ENCODE measurements around the gene PCDHA3. TPM values are rescaled to one million over a fixed set of nuclear protein-coding genes. Genes with fewer than 3 reads are reported as not detected.
A peak's percentile ranks its signal among the peaks of the same experiment; 100 is the strongest.

Gene PCDHA3
- total and polyA plus RNA-seq, 2 of the 8 experiments (the other 6 are each of a cell fraction or from before 2014, with no cell fraction given) = 0.48 to 0.67 TPM

- H3K23me2 ChIP-seq (ENCODE audit: low read depth, low read length) = no peaks in the 10 kb centered on the region
- peaks cover 0 to 1% of the 10 kb centered on the region in 2 experiments for H4K20me1 ChIP-seq (replicated peaks in 1 of 2; ENCODE audit: control insufficient read depth in 1 of 2, insufficient read depth in 2 of 2, low read length in 2 of 2)
- no peak for TF ChIP-seq RFX5 (IDR thresholded peaks at IDR 0.05; ENCODE audit: borderline replicate concordance, low read depth, low read length)
- TF ChIP-seq, protein P1, sequence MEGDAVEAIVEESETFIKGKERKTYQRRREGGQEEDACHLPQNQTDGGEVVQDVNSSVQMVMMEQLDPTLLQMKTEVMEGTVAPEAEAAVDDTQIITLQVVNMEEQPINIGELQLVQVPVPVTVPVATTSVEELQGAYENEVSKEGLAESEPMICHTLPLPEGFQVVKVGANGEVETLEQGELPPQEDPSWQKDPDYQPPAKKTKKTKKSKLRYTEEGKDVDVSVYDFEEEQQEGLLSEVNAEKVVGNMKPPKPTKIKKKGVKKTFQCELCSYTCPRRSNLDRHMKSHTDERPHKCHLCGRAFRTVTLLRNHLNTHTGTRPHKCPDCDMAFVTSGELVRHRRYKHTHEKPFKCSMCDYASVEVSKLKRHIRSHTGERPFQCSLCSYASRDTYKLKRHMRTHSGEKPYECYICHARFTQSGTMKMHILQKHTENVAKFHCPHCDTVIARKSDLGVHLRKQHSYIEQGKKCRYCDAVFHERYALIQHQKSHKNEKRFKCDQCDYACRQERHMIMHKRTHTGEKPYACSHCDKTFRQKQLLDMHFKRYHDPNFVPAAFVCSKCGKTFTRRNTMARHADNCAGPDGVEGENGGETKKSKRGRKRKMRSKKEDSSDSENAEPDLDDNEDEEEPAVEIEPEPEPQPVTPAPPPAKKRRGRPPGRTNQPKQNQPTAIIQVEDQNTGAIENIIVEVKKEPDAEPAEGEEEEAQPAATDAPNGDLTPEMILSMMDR (IDR thresholded peaks at IDR 0.05; ENCODE audit: control extremely low read depth in 1 of 3, insufficient read depth in 1 of 3, low read depth in 1 of 3, low read length in 3 of 3) = peak; percentile 13 to 32 (median 27); a peak in 3 of 4 replicates
- H2AFZ ChIP-seq (ENCODE audit: low read length) = no peak overlapping the region
- no peak overlapping the region for H2BK20ac ChIP-seq (ENCODE audit: low read length)
- H3K4me3 ChIP-seq (ENCODE audit: extremely low read depth in 1 of 4, insufficient read depth in 2 of 4, low read depth in 3 of 4, low read length in 4 of 4) = peak overlapping the region in 1 of 4 experiments; percentile 62; a peak in 2 of 8 replicates
- ChIA-PET CTCF (ENCODE audit: partially characterized antibody) (interaction anchor here (0.7 to 6.0 kb wide), 27 partner anchors 8 to 225 kb away, joined by 3 to 58 read pairs (median 5); partner anchors contain the start of genes PCDHA1, PCDHA10, PCDHA11 and PCDHA2), POLR2A (ENCODE audit: partially characterized antibody) (interaction anchor here (0.7 to 1.8 kb wide), 9 partner anchors 8 to 266 kb away, joined by 3 to 5 read pairs (median 4); partner anchors contain the start of genes PCDHA1, PCDHA12, PCDHA8 and PCDHB2)
- H3K79me2 ChIP-seq (ENCODE audit: control insufficient read depth in 1 of 2, insufficient read depth in 2 of 2, low read length in 2 of 2) = no peaks in the 10 kb centered on the region; a peak in 1 of 4 replicates
- H3K4me2 ChIP-seq (ENCODE audit: insufficient read depth in 1 of 2, low read depth in 2 of 2, low read length in 2 of 2) = no peak overlapping the region; a peak in 1 of 4 replicates
- no peak overlapping the region for H2BK120ac ChIP-seq (replicated peaks; ENCODE audit: low read depth, low read length)
- no peak overlapping the region for H2BK12ac ChIP-seq (ENCODE audit: low read depth, low read length)
- no peak overlapping the region for H4K8ac ChIP-seq (ENCODE audit: extremely low read depth, insufficient read depth, low read length)
- H3K4ac ChIP-seq (replicated peaks; ENCODE audit: insufficient read length, low read depth, low read length) = no peak overlapping the region
- H2BK15ac ChIP-seq (ENCODE audit: low read length) = no peak overlapping the region
- H2BK5ac ChIP-seq (ENCODE audit: low read depth, low read length) = no peak overlapping the region
- peaks cover 0 to 10% of the 10 kb centered on the region in 2 experiments; a peak in 1 of 4 replicates for H3K9me3 ChIP-seq (ENCODE audit: insufficient read depth in 2 of 2, low read depth in 1 of 2, low read length in 1 of 2)
- no peak overlapping the region for H3K14ac ChIP-seq (ENCODE audit: insufficient read length)
- peaks cover 0 to 3% (median 0%) of the 10 kb centered on the region in 4 experiments; a peak in 1 of 8 replicates for H3K36me3 ChIP-seq (ENCODE audit: control insufficient read depth in 2 of 4, insufficient read depth in 4 of 4, low read length in 3 of 4)
- H4K5ac ChIP-seq (ENCODE audit: insufficient read length, low read depth, low read length) = no peak overlapping the region
- H3K4me1 ChIP-seq (replicated peaks in 1 of 4; ENCODE audit: control insufficient read depth in 3 of 4, insufficient read depth in 4 of 4, low read length in 3 of 4) = no peaks in the 10 kb centered on the region
- H3K9ac ChIP-seq (replicated peaks in 1 of 4; ENCODE audit: extremely low read depth in 1 of 4, low read depth in 3 of 4, low read length in 3 of 4) = no peak overlapping the region
- H3K18ac ChIP-seq (ENCODE audit: extremely low read depth, low read length) = no peak overlapping the region; the same call in 1 of the 2 replicates
- no peaks in the 10 kb centered on the region for H3K27me3 ChIP-seq (replicated peaks in 1 of 4; ENCODE audit: control insufficient read depth in 3 of 4, extremely low read depth in 1 of 4, insufficient read depth in 3 of 4, low read length in 3 of 4)
- no peaks in the 10 kb centered on the region for H3K79me1 ChIP-seq (ENCODE audit: low read depth, low read length)
- 97% methylated on average over 16 of the region's 18 CpGs; no CpG with 5 or more reads in 1 of the 2 experiments for WGBS, 2 experiments (ENCODE audit: extremely low coverage in 1 of 2, insufficient coverage in 1 of 2, insufficient read length in 1 of 2, insufficient replicate concordance in 2 of 2, low coverage in 1 of 2, low lambda C conversion rate in 2 of 2, missing lambda C conversion rate in 1 of 2)
- peak in 1 of 2 experiments; percentile 56 for DNase-seq (ENCODE audit: low read depth in 1 of 2, low spot score in 2 of 2)
- FAIRE-seq = no peak
- no peak overlapping the region for H2AK5ac ChIP-seq (ENCODE audit: low read depth, low read length)
- no peak overlapping the region for H3K23ac ChIP-seq (ENCODE audit: insufficient read length)
- no peak overlapping the region for H3K56ac ChIP-seq (replicated peaks; ENCODE audit: insufficient read length, low read depth, low read length)
- no peak overlapping the region for H3K27ac ChIP-seq (ENCODE audit: low read depth, low read length)
- no peak overlapping the region for H4K91ac ChIP-seq (replicated peaks; ENCODE audit: insufficient read length, low read length)
These were observed 27.5 kb downstream of the PCDHA3 start for GRCh38 chr5:140828362-140828737.
